AG09319 (cell line): ENCODE measurements around the gene TBC1D9.

Experiments used
- DNase-seq: peaks from one replicate; pipeline ENCODE4 v3.0.0-alpha.2; 2010; ENCODE audit warnings: low read depth; ENCODE audit errors: extremely low read depth
- CTCF ChIP-seq: IDR thresholded peaks from 2 replicates; pipeline ENCODE4 v1.5.1; 2011; ENCODE audit warnings: low read depth, mild to moderate bottlenecking, inconsistent platforms, low read length, moderate library complexity

The TBC1D9 gene

GRCh38 chr4:140756319-140757231 lies at the start of gene TBC1D9:
TBC1D9 (minus strand) TSS chr4:140756385; CDS start chr4:140756045, 340 bp downstream.
- no peak; the same call in none of the 2 replicates for TF ChIP-seq CTCF
- no peak for DNase-seq

- no peak for DNase-seq
- no peak for TF ChIP-seq CTCF
Measured at GRCh38 chr4:140805293-140805692, 49.1 kb upstream of the TBC1D9 start.

DNA sequence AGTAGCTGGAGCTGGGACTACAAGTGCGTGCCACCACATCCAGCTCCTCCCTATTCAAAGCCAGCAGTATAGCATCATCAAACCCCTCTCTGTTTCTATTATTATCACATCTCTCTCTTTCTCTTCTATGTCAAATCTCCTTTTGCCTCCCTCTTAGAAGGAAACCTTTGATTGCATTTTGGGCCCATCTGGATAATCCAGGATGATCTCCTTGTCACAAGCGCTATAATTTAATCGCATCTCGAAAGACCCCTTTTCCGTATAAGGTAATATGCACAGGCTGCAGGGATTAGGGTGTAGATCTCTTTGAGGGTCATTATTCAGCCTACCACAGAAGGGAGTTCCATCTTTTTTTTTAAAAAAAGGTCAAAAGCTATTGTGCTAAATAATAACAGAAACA lies 46.4 kb upstream of the TBC1D9 start:
- TF ChIP-seq CTCF = no peak
- DNase-seq = no peak

DNA sequence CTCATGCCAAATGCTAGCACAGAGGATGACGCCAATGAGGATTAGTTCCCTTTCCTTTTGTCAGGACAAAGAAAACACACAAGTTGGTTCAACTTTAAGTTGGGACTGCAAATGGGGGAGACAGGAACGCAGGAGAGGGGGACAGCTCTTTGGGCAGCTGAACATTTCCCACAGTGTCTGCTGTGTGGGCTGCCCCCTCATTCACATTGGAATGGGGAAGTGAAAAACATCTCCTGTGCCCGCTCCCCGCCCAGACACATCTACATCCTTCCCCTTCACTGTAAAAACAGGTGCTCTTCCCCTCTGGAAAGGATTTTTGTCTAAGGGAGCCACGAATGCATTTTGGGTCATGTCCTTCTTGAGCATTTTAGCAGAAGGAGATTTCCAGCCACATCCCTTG lies 44.5 kb upstream of the TBC1D9 start:
- no peak for TF ChIP-seq CTCF
- no peak for DNase-seq

DNA sequence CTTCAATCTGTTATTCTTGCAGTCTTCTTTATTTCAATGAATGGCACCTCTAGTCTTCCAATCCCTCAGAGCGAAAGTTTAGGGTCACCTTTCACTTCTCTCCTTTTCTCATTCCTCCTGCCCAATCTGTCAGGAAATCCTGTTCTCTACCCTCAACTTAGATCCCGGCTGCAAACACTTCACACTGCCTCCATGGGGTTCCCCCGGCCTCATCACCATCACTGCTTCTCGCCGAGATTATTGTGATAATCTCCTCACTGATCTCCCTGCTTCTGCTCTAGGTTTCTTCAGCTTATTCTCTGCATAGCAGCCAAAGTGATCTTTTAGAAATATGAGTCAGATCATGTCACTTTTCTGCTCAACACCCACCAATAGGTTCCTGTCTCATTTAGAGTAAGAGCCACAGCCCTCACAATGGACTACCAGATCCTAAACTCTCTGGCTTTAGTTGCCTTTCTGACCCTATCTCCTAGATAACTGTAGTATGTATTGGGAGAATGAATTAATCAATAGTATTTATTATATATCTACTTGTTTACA lies 43.6 kb upstream of the TBC1D9 start:
- TF ChIP-seq CTCF = no peak

GRCh38 chr4:140793291-140793690 lies 37.1 kb upstream of the TBC1D9 start:
- no peak for DNase-seq
- TF ChIP-seq CTCF = no peak

More for the DNA sequence above, 43.6 kb upstream of the TBC1D9 start:
- DNase-seq = no peak

DNA sequence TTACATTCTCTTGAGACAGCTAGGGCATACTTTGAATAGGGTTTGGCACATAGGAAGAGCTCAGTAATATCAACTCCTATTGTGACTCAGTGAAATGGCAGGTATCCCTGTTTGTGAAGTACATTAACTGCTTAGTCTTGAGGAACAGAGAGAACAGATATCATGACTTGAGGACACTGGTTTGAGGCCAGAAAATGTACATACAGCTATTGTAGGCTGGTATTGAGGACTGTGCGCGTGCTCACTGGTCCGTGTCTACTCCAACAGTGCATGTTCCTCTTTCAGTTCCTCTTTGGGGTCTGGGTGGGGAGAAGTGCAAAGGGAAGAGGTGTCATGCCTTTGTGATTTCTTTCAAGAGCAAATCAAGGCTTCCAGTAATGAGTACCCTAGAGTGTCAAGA lies 34.6 kb upstream of the TBC1D9 start:
- no peak for TF ChIP-seq CTCF
- no peak for DNase-seq
